MCF 10A (cell line): ENCODE data around the gene TTC6. TPM values are rescaled to one million over a fixed set of nuclear protein-coding genes. Genes with fewer than 3 reads are reported as not detected.

Experiments used
- BruUV-seq: library from RNA; stranded (reverse); fragments of 400-500 nt; replicated peaks from 2 replicates; lab custom pipeline; 2021; lab: Mats Ljungman, UMichigan
- CTCF ChIA-PET: fragments of 300-600 bp; sonication (Branson Sonifier 250); formaldehyde crosslinking; extraction: SDS; loops from one replicate; lab custom pipeline; 2021; ENCODE audit warnings: antibody characterized with exemption, inconsistent platforms; lab: Yijun Ruan, JAX
- POLR2A ChIA-PET: fragments of 300-600, 350-650 bp; sonication (Branson Sonifier 250); formaldehyde crosslinking; extraction: SDS; loops from one replicate; lab custom pipeline; 2020; ENCODE audit warnings: antibody characterized with exemption, inconsistent platforms; lab: Yijun Ruan, JAX
- DNase-seq: peaks from one replicate; pipeline ENCODE4 v3.0.0-alpha.2; 2018; ENCODE audit not compliant: unreplicated experiment
- H3K27ac Mint-ChIP-seq: one replicate; pipeline ENCODE4 v1.8.0; 2022; ENCODE audit warnings: mild to moderate bottlenecking, low read depth, mixed read lengths; ENCODE audit not compliant: unreplicated experiment
- H3K27me3 Mint-ChIP-seq: one replicate; pipeline ENCODE4 v1.8.0; 2022; ENCODE audit warnings: mixed read lengths; ENCODE audit not compliant: insufficient read depth, unreplicated experiment
- H3K36me3 Mint-ChIP-seq: one replicate; pipeline ENCODE4 v1.8.0; 2022; ENCODE audit warnings: mild to moderate bottlenecking, moderate library complexity, mixed read lengths; ENCODE audit not compliant: insufficient read depth, unreplicated experiment
- H3K4me1 Mint-ChIP-seq: one replicate; pipeline ENCODE4 v1.8.0; 2022; ENCODE audit warnings: mixed read lengths; ENCODE audit not compliant: insufficient read depth, unreplicated experiment
- H3K4me3 Mint-ChIP-seq: one replicate; pipeline ENCODE4 v1.8.0; 2022; ENCODE audit warnings: mild to moderate bottlenecking, moderate library complexity, mixed read lengths; ENCODE audit not compliant: unreplicated experiment
- H3K9me3 Mint-ChIP-seq: one replicate; pipeline ENCODE4 v1.8.0; 2022; ENCODE audit warnings: mixed read lengths; ENCODE audit not compliant: unreplicated experiment
- intact Hi-C: fragments of 100-400 bp; cut with micrococcal nuclease; formaldehyde crosslinking; loops from 2 replicates; pipeline ENCODE4 v1.14.1; 2022
- total RNA-seq: library from RNA; stranded (reverse); gene quantifications from 2 replicates; pipeline ENCODE4 v1.2.3, GENCODE V29; 2022
- TF ChIP-seq, protein P1 (sequence below): fragments of 200-600 bp; IDR thresholded peaks from one replicate; pipeline ENCODE4 v1.8.0; 2022; ENCODE audit warnings: antibody characterized with exemption, mild to moderate bottlenecking; ENCODE audit not compliant: unreplicated experiment

Gene TTC6
- total RNA-seq, 1 experiment from 2014 or later = 0.98 TPM

GRCh38 chr14:37618498-37619028, 23.1 kb downstream of the TTC6 start:
- H3K4me1 Mint-ChIP-seq = peaks cover 2% of the 10 kb centered on the region
- TF ChIP-seq, protein P1, sequence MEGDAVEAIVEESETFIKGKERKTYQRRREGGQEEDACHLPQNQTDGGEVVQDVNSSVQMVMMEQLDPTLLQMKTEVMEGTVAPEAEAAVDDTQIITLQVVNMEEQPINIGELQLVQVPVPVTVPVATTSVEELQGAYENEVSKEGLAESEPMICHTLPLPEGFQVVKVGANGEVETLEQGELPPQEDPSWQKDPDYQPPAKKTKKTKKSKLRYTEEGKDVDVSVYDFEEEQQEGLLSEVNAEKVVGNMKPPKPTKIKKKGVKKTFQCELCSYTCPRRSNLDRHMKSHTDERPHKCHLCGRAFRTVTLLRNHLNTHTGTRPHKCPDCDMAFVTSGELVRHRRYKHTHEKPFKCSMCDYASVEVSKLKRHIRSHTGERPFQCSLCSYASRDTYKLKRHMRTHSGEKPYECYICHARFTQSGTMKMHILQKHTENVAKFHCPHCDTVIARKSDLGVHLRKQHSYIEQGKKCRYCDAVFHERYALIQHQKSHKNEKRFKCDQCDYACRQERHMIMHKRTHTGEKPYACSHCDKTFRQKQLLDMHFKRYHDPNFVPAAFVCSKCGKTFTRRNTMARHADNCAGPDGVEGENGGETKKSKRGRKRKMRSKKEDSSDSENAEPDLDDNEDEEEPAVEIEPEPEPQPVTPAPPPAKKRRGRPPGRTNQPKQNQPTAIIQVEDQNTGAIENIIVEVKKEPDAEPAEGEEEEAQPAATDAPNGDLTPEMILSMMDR = no peak
- H3K9me3 Mint-ChIP-seq = peaks cover 6% of the 10 kb centered on the region
- no TSS peak for BruUV-seq
- H3K27ac Mint-ChIP-seq = no peak overlapping the region
- no peaks in the 10 kb centered on the region for H3K27me3 Mint-ChIP-seq
- H3K36me3 Mint-ChIP-seq = no peaks in the 10 kb centered on the region
- intact Hi-C loops = no loop called here
- no peak for DNase-seq
- ChIA-PET CTCF (no interaction called here), POLR2A (interaction anchor here (0.7 kb wide), 1 partner anchor 8 kb away, joined by 3 read pairs; no protein-coding TSS in a partner anchor)
- H3K4me3 Mint-ChIP-seq = no peak overlapping the region

DNA sequence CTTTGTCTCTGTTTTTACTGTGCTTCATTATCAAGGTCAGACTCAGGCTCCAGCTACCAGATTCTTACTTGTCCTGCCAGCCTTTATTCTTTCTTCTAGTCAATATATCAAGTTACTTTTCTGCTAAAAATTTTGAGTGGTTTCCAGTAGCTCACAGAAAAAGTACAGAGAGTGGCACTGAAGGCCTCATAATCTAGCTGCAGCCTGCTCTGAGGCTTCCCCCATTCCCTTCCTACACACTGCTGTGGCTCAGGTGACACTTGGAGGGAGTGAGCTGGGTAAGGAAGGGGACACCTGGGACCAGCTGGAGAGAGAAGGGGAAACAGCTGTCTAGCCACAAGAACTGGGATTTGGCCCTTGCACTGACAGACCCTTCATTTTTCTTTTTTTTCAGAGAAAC, 25.4 kb downstream of the TTC6 start:
- Mint-ChIP-seq H3K9me3 (peaks cover 3% of the 10 kb centered on the region), H3K27me3 (no peaks in the 10 kb centered on the region), H3K36me3 (no peaks in the 10 kb centered on the region), H3K27ac (no peak overlapping the region), H3K4me3 (no peak overlapping the region), H3K4me1 (peaks cover 6% of the 10 kb centered on the region)
- BruUV-seq = no TSS peak
- TF ChIP-seq, protein P1 = no peak
- DNase-seq = no peak
- ChIA-PET CTCF (interaction anchor here (0.6 to 1.1 kb wide), 5 partner anchors 8 to 1839 kb away, joined by 3 to 4 read pairs (median 3); no protein-coding TSS in a partner anchor), POLR2A (interaction anchor here (1.0 kb wide), 1 partner anchor 21 kb away, joined by 3 read pairs; no protein-coding TSS in a partner anchor)
- intact Hi-C loops = no loop called here

DNA sequence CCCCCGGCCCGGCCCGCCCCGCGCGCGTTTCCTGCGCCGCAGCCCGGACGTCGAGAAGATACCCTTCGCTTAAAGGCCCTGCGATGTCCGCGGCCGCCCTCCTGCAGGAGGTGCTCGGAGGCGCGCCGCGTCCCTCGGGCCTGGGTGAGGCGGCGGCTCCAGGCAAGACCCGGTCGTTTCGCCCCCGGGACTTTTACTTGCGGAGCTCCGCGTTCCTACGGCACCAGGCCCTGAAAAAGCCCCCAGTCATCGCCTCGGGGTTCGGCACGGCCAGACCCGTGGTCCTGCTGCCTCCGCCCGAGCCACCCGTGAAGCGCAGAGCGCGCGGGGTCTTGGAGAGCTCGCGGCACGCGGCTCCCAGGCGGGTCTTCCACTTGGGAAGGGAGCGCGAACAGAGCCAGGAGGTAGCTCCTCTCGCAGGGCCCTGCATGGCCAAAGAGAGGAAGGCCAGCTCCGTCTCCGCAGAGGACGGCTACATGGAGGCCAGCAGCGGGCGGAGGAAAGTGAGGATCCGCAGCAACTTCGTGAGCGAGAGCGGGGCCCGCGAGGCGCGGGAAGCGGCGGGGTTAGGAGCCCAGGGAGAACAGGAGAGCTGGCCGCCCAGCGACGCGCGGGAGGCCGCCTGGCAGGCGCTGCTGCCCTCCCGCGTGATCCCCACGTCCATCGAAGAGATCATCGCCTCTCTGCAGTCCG, 26.9 kb downstream of the TTC6 start:
- DNase-seq = no peak
- H3K36me3 Mint-ChIP-seq = no peaks in the 10 kb centered on the region
- H3K4me1 Mint-ChIP-seq = peaks cover 6% of the 10 kb centered on the region
- intact Hi-C loops = no loop called here
- no peak overlapping the region for H3K27ac Mint-ChIP-seq
- TF ChIP-seq, protein P1 = no peak
- no TSS peak for BruUV-seq
- no peak overlapping the region for H3K4me3 Mint-ChIP-seq
- POLR2A ChIA-PET = no interaction called here
- H3K27me3 Mint-ChIP-seq = no peaks in the 10 kb centered on the region
- H3K9me3 Mint-ChIP-seq = no peaks in the 10 kb centered on the region
- CTCF ChIA-PET = interaction anchor here (1.0 to 1.6 kb wide), 4 partner anchors 10 to 392 kb away, joined by 3 to 5 read pairs (median 3); no protein-coding TSS in a partner anchor

DNA sequence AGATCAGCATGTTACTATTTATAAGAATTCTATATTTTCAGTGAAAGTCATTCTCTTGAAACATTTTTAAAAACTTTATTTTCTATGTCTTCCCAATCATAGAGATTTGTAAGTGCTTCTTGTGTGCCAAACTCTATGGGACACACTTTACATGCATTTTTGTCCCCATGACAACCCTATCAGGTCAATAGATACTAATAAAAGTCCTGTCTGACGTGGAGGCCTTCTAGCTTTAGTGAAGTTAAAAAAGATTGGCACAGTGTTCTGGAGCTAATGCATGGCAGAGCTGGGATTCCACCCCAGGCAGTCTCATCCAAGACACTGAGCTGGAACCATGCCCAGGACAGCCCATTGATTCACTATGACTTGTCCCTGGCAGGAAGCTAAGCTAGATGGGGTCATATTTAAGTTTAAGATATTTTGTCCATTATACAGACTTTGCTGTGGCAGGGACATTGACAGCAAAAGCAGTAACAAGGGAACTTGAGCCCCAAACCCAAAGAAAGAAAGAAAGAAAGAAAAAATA, 28.1 kb downstream of the TTC6 start:
- TF ChIP-seq, protein P1 = no peak
- no peak overlapping the region for H3K4me3 Mint-ChIP-seq
- peak overlapping the region; percentile 72 for H3K27ac Mint-ChIP-seq
- H3K27me3 Mint-ChIP-seq = no peaks in the 10 kb centered on the region
- intact Hi-C loops = no loop called here
- ChIA-PET CTCF (interaction anchor here (0.6 to 1.6 kb wide), 4 partner anchors 28 to 393 kb away, joined by 3 to 5 read pairs (median 4); partner anchors contain the start of gene TTC6), POLR2A (interaction anchor here (0.7 to 1.2 kb wide), 2 partner anchors 26 to 1808 kb away, joined by 3 to 4 read pairs; no protein-coding TSS in a partner anchor)
- peak; percentile 97 for DNase-seq
- H3K4me1 Mint-ChIP-seq = peaks cover 6% of the 10 kb centered on the region
- no TSS peak for BruUV-seq
- no peaks in the 10 kb centered on the region for H3K36me3 Mint-ChIP-seq
- H3K9me3 Mint-ChIP-seq = no peaks in the 10 kb centered on the region
